Measurements from ENCODE around the gene MYCN.
"Not testable (repeated sequence)": the region's sequence is repeated elsewhere in the genome, so short reads cannot be mapped to it uniquely, and the experiment has no call there.

Gene MYCN

GRCh38 chr2:15945909-15946705 lies 5.8 kb downstream of the MYCN start:
- DNase-seq = no peak

GRCh38 chr2:15946983-15947382 lies 6.6 kb downstream of the MYCN start:
- DNase-seq = no peak

GRCh38 chr2:15947431-15947830 lies 7.1 kb downstream of the MYCN start:
- DNase-seq = no peak

- DNase-seq = no peak
Observed at GRCh38 chr2:15948704-15948957, 8.3 kb downstream of the MYCN start.

GRCh38 chr2:15949126-15949525 lies 8.8 kb downstream of the MYCN start:
- no peak for DNase-seq

- no peak for DNase-seq
Observed at GRCh38 chr2:15949551-15949950, 9.2 kb downstream of the MYCN start.

- no peak for DNase-seq
Observed at GRCh38 chr2:15950088-15950952, 10.0 kb downstream of the MYCN start.

GRCh38 chr2:15951936-15952335 lies 11.6 kb downstream of the MYCN start:
- DNase-seq = not testable (repeated sequence)

GRCh38 chr2:15952451-15953146 lies 12.2 kb downstream of the MYCN start:
- no peak for DNase-seq

- DNase-seq = no peak
Observed at GRCh38 chr2:15953147-15953630, 12.8 kb downstream of the MYCN start.

GRCh38 chr2:15953891-15954680 lies 13.7 kb downstream of the MYCN start:
- DNase-seq = no peak

- DNase-seq = no peak
Observed at GRCh38 chr2:15954761-15955160, 14.4 kb downstream of the MYCN start.

GRCh38 chr2:15955232-15955988 lies 15.1 kb downstream of the MYCN start:
- no peak for DNase-seq

- DNase-seq = no peak
Observed at GRCh38 chr2:15956230-15956629, 15.9 kb downstream of the MYCN start.

GRCh38 chr2:15956751-15957736 lies 16.7 kb downstream of the MYCN start:
- no peak for DNase-seq

GRCh38 chr2:15957881-15958713 lies 17.7 kb downstream of the MYCN start:
- DNase-seq = no peak

GRCh38 chr2:15959331-15960153 lies 19.2 kb downstream of the MYCN start:
- DNase-seq = no peak

GRCh38 chr2:15960154-15960520 lies 19.8 kb downstream of the MYCN start:
- DNase-seq = not testable (repeated sequence)

Measured in left hindlimb (tissue), 1 donor.